Activated naive CD4-positive, alpha-beta T cell treated with anti-CD3 and anti-CD28 coated beads, Interleukin-2, amount 10 ng/mL, durations not matched to agents 7 days and 5 days (primary cell): ENCODE measurements around the gene MPHOSPH9.
A peak's percentile ranks its signal among the peaks of the same experiment; 100 is the strongest.

Experiments used
- CTCF ChIA-PET: fragments of 350-600 bp; sonication (Branson Sonifier 250); formaldehyde crosslinking; loops from one replicate; lab custom pipeline; 2021; ENCODE audit warnings: antibody characterized with exemption; lab: Charles Lee
- DNase-seq: peaks from one replicate; pipeline ENCODE4 v3.0.0-alpha.2; 2020
- H3K27ac Mint-ChIP-seq: one replicate; pipeline ENCODE4 v1.8.0; 2021; ENCODE audit warnings: mild to moderate bottlenecking, moderate library complexity, mixed read lengths
- H3K27me3 Mint-ChIP-seq: one replicate; pipeline ENCODE4 v1.8.0; 2021; ENCODE audit warnings: mild to moderate bottlenecking, mixed read lengths
- H3K36me3 Mint-ChIP-seq: one replicate; pipeline ENCODE4 v1.8.0; 2021; ENCODE audit warnings: mixed read lengths
- H3K4me1 Mint-ChIP-seq: one replicate; pipeline ENCODE4 v1.8.0; 2021; ENCODE audit warnings: mixed read lengths
- H3K4me3 Mint-ChIP-seq: one replicate; pipeline ENCODE4 v1.8.0; 2021; ENCODE audit warnings: mild to moderate bottlenecking, moderate library complexity, mixed read lengths
- H3K9me3 Mint-ChIP-seq: one replicate; pipeline ENCODE4 v1.8.0; 2021; ENCODE audit warnings: mixed read lengths

MPHOSPH9 gene

GRCh38 chr12:123113026-123113425 is 119.9 kb downstream of the MPHOSPH9 start:
- no peaks in the 10 kb centered on the region for H3K9me3 Mint-ChIP-seq
- H3K27ac Mint-ChIP-seq: no peak overlapping the region
- CTCF ChIA-PET: no interaction called here
- H3K36me3 Mint-ChIP-seq: peaks cover 19% of the 10 kb centered on the region
- DNase-seq: no peak
- peaks cover 53% of the 10 kb centered on the region for H3K4me1 Mint-ChIP-seq
- no peaks in the 10 kb centered on the region for H3K27me3 Mint-ChIP-seq
- no peak overlapping the region for H3K4me3 Mint-ChIP-seq

- no peaks in the 10 kb centered on the region for H3K9me3 Mint-ChIP-seq
- no peaks in the 10 kb centered on the region for H3K27me3 Mint-ChIP-seq
- H3K4me1 Mint-ChIP-seq: peaks cover 57% of the 10 kb centered on the region
- no peak overlapping the region for H3K27ac Mint-ChIP-seq
- H3K4me3 Mint-ChIP-seq: no peak overlapping the region
- peaks cover 27% of the 10 kb centered on the region for H3K36me3 Mint-ChIP-seq
- CTCF ChIA-PET: no interaction called here
- DNase-seq: no peak
Observed at GRCh38 chr12:123111498-123112165, 121.3 kb downstream of the MPHOSPH9 start.

GRCh38 chr12:123109319-123109772 is 123.6 kb downstream of the MPHOSPH9 start:
- Mint-ChIP-seq H3K9me3 (no peaks in the 10 kb centered on the region), H3K4me3 (no peak overlapping the region), H3K27ac (no peak overlapping the region), H3K27me3 (no peaks in the 10 kb centered on the region), H3K4me1 (peaks cover 56% of the 10 kb centered on the region), H3K36me3 (peaks cover 39% of the 10 kb centered on the region)
- CTCF ChIA-PET: interaction anchor here (0.6 to 1.2 kb wide), 2 partner anchors 32 to 1769 kb away, joined by 3 read pairs; no protein-coding TSS in a partner anchor
- no peak for DNase-seq

GRCh38 chr12:123108682-123109066 is 124.3 kb downstream of the MPHOSPH9 start:
- Mint-ChIP-seq H3K27ac (peak overlapping the region; percentile 69), H3K36me3 (peaks cover 39% of the 10 kb centered on the region), H3K4me1 (peaks cover 53% of the 10 kb centered on the region), H3K27me3 (no peaks in the 10 kb centered on the region), H3K9me3 (no peaks in the 10 kb centered on the region), H3K4me3 (no peak overlapping the region)
- no peak for DNase-seq
- CTCF ChIA-PET: interaction anchor here (1.2 kb wide), 1 partner anchor 31 kb away, joined by 3 read pairs; no protein-coding TSS in a partner anchor

- H3K4me3 Mint-ChIP-seq: no peak overlapping the region
- peaks cover 55% of the 10 kb centered on the region for H3K4me1 Mint-ChIP-seq
- H3K9me3 Mint-ChIP-seq: no peaks in the 10 kb centered on the region
- peak overlapping the region; percentile 94 for H3K27ac Mint-ChIP-seq
- CTCF ChIA-PET: interaction anchor here (0.7 to 2.5 kb wide), 3 partner anchors 11 to 65 kb away, joined by 3 to 14 read pairs (median 4); no protein-coding TSS in a partner anchor
- H3K27me3 Mint-ChIP-seq: no peaks in the 10 kb centered on the region
- DNase-seq: no peak
- H3K36me3 Mint-ChIP-seq: peaks cover 41% of the 10 kb centered on the region
Observed at GRCh38 chr12:123107926-123108681, 124.8 kb downstream of the MPHOSPH9 start.

GRCh38 chr12:123106640-123107359 is 126.1 kb downstream of the MPHOSPH9 start:
- no peaks in the 10 kb centered on the region for H3K9me3 Mint-ChIP-seq
- H3K27ac Mint-ChIP-seq: peak overlapping the region; percentile 94
- peak overlapping the region; percentile 54 for H3K4me3 Mint-ChIP-seq
- H3K36me3 Mint-ChIP-seq: peaks cover 47% of the 10 kb centered on the region
- peaks cover 68% of the 10 kb centered on the region for H3K4me1 Mint-ChIP-seq
- H3K27me3 Mint-ChIP-seq: no peaks in the 10 kb centered on the region
- CTCF ChIA-PET: interaction anchor here (1.2 to 2.5 kb wide), 3 partner anchors 8 to 64 kb away, joined by 4 to 14 read pairs (median 4); no protein-coding TSS in a partner anchor
- peak; percentile 84 for DNase-seq

GRCh38 chr12:123105211-123105826 is 127.6 kb downstream of the MPHOSPH9 start:
- Mint-ChIP-seq H3K9me3 (no peaks in the 10 kb centered on the region), H3K4me3 (no peak overlapping the region), H3K27ac (peak overlapping the region; percentile 94), H3K27me3 (no peaks in the 10 kb centered on the region), H3K36me3 (peaks cover 47% of the 10 kb centered on the region), H3K4me1 (peaks cover 66% of the 10 kb centered on the region)
- CTCF ChIA-PET: interaction anchor here (1.3 kb wide), 1 partner anchor 9 kb away, joined by 5 read pairs; no protein-coding TSS in a partner anchor
- DNase-seq: no peak

- Mint-ChIP-seq H3K9me3 (no peaks in the 10 kb centered on the region), H3K27ac (peak overlapping the region; percentile 22), H3K4me1 (peaks cover 66% of the 10 kb centered on the region), H3K36me3 (peaks cover 47% of the 10 kb centered on the region), H3K4me3 (no peak overlapping the region), H3K27me3 (no peaks in the 10 kb centered on the region)
- CTCF ChIA-PET: interaction anchor here (1.3 kb wide), 1 partner anchor 10 kb away, joined by 5 read pairs; no protein-coding TSS in a partner anchor
- no peak for DNase-seq
Observed at GRCh38 chr12:123104809-123105208, 128.1 kb downstream of the MPHOSPH9 start.
